ENCODE results near the gene TMEM35B.
"Not testable (repeated sequence)": the region's sequence is repeated elsewhere in the genome, so short reads cannot be mapped to it uniquely, and the experiment has no call there.

TMEM35B gene

GRCh38 chr1:34965597-34965996 is 19.6 kb downstream of the TMEM35B start:
- Histone ChIP-seq H3K4me2 (no peak overlapping the region), H3K36me3 (no peaks in the 10 kb centered on the region), H3K9me3 (peaks cover 20% of the 10 kb centered on the region), H4K20me1 (no peaks in the 10 kb centered on the region), H3K27me3 (no peaks in the 10 kb centered on the region), H3K4me1 (no peaks in the 10 kb centered on the region), H3K27ac (no peak overlapping the region), H3K4me3 (no peak overlapping the region), H3K9ac (no peak overlapping the region)
- no peak for TF ChIP-seq Cebpa-rat (IDR thresholded peaks at IDR 0.05)

- H3K4me3 ChIP-seq, result no peak overlapping the region
- H3K27ac ChIP-seq, result no peak overlapping the region
- peaks cover 9% of the 10 kb centered on the region for H3K9me3 ChIP-seq
- no peak for TF ChIP-seq Cebpa-rat (IDR thresholded peaks at IDR 0.05)
- H3K27me3 ChIP-seq, result no peaks in the 10 kb centered on the region
- no peak overlapping the region for H3K4me2 ChIP-seq
- H4K20me1 ChIP-seq, result no peaks in the 10 kb centered on the region
- H3K36me3 ChIP-seq, result no peaks in the 10 kb centered on the region
- no peaks in the 10 kb centered on the region for H3K4me1 ChIP-seq
- H3K9ac ChIP-seq, result no peak overlapping the region
Observed at GRCh38 chr1:34950428-34950827, 34.7 kb downstream of the TMEM35B start.

- not testable (repeated sequence) for H3K27me3 ChIP-seq, H3K9me3 ChIP-seq, H3K4me3 ChIP-seq, H3K4me2 ChIP-seq, H3K27ac ChIP-seq, H3K4me1 ChIP-seq, H3K9ac ChIP-seq, H3K36me3 ChIP-seq, H4K20me1 ChIP-seq
Observed at GRCh38 chr1:34948739-34949138, 36.4 kb downstream of the TMEM35B start.

- H3K9me3 ChIP-seq, H3K27me3 ChIP-seq, H3K36me3 ChIP-seq, H3K4me3 ChIP-seq, H3K4me1 ChIP-seq, H4K20me1 ChIP-seq, H3K9ac ChIP-seq, H3K4me2 ChIP-seq, H3K27ac ChIP-seq: not testable (repeated sequence)
Observed at GRCh38 chr1:34947641-34948314, 37.4 kb downstream of the TMEM35B start.

GRCh38 chr1:34946211-34946610 is 38.9 kb downstream of the TMEM35B start:
- no peaks in the 10 kb centered on the region for H4K20me1 ChIP-seq
- H3K36me3 ChIP-seq, result no peaks in the 10 kb centered on the region
- no peaks in the 10 kb centered on the region for H3K4me1 ChIP-seq
- peaks cover 9% of the 10 kb centered on the region for H3K9me3 ChIP-seq
- no peak overlapping the region for H3K9ac ChIP-seq
- no peak overlapping the region for H3K4me2 ChIP-seq
- no peaks in the 10 kb centered on the region for H3K27me3 ChIP-seq
- no peak for TF ChIP-seq Cebpa-rat (IDR thresholded peaks at IDR 0.05)
- H3K4me3 ChIP-seq, result no peak overlapping the region
- no peak overlapping the region for H3K27ac ChIP-seq

- not testable (repeated sequence) for H3K36me3 ChIP-seq, H3K4me3 ChIP-seq, H3K27me3 ChIP-seq, H3K4me1 ChIP-seq, H3K9me3 ChIP-seq, H4K20me1 ChIP-seq, H3K4me2 ChIP-seq, H3K9ac ChIP-seq, H3K27ac ChIP-seq
Observed at GRCh38 chr1:34941798-34942197, 43.3 kb downstream of the TMEM35B start.

Measured in BLaER1 (cell line).